ENCODE data around the gene LHX5.

The LHX5 gene

DNA sequence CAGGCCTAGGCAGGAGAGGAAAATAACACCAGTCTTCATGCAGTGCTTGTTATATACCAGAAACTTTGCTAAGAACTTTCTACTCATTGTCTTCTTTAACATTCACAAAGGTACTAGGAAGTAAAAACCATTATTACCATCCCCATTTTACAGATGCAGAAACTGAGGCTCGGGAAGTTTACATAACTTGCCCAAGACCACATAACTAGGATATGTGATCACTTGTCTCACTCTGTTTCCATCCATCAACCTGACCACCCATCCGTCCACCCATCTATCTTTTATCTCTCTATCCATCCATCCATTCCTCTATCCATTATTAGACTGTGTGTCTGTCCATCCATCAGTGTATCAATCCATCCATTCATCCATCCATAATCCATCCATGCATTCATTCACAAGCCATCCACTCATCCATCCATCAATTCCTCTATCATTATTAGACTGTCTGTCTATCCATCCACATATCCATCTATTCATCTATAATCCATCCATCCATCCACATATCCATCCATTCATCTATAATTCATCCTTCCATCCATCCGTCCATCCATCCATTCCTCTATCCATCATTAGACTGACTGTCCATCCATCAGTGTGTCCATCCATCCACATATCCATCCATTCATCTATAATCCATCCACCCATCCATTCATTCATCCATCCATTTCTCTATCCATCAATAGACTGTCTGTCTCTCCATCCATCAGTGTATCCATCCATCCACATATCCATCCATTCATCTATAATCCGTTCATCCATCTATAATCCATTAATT is 33.0 kb downstream of the LHX5 start:
- DNase-seq: no peak

DNA sequence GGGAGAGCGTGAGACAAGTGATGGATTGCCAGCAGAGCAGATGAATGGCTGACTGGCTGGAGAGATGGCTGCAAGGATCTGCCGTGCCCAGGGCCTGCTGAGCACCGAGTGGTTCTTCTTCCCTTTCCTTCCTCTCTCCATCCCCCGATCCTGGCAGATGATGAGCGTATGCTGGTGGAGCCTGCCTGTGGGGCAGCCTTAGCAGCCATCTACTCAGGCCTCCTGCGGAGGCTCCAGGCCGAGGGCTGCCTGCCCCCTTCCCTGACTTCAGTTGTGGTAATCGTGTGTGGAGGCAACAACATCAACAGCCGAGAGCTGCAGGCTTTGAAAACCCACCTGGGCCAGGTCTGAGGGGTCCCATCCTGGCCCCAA is 34.0 kb downstream of the LHX5 start:
- DNase-seq: no peak

DNA sequence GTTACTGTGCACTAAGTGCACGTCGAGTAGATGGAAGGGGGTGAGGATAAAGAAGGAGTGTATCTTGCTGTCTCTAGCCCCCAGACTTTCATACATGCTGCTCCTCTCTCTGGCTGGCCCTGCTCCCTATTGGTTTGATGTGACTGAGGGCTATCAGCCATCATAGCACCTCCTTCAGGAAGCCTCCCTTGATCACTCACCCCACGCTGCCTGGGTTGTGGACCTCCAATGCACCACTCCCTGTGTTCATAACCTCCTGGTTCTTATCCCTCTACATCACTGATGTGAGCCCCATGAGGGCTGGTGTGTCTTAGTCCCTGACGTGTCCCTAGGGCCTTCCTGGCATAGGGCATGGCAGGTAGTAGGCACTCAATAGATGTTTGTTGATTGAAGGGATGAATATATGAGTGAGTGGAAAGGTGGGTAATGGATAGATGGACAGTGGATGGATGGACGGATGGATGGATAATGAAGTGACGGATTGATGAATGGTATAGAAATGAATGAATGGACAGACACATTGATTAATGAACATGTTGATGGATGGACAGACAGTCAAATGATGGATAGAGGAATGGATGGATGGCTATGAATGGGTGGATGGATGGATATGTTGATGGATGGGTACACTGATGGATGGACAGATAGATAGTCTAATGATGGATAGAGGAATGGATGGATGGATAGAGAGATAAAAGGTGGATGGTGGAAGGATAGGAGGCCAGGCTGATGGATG is 34.5 kb downstream of the LHX5 start:
- no peak for DNase-seq

DNA sequence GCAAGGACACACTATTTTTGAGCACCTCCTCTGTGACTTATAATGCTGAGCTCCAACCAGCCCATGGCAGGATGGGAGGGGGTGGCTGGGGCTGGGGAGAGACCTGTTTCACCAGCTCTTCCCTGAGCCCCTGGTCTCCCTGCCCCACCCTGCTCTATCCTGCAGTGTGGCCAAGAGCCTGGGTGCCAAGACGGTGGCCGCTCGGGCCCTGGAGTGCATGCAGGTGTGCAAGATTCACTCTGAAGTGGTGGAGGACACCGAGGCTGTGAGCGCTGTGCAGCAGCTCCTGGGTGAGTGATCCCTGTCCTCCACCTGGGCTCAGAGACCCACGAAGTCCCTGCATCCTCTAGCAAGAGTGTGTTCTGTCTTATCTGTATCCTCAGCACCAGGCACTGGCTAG is 35.1 kb downstream of the LHX5 start:
- DNase-seq: no peak

DNA sequence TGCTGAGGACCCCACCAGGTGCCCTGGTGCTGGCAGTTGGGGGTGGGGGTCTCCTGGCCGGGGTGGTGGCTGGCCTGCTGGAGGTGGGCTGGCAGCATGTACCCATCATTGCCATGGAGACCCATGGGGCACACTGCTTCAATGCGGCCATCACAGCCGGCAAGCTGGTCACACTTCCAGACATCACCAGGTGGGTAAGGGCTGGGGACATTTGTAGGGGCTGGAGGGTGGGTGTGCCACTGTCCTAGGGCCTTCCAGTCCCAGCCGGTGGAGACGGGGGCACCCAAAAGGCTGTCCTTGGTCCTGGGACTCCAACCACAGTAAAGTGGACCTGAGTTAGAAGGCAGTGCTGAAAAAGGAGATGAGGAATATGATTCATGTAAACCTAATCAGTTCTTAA is 36.3 kb downstream of the LHX5 start:
- no peak for DNase-seq

GRCh38 chr12:113432986-113433385 is 38.7 kb downstream of the LHX5 start:
- DNase-seq: no peak

GRCh38 chr12:113428482-113428881 is 43.2 kb downstream of the LHX5 start:
- DNase-seq: no peak

DNA sequence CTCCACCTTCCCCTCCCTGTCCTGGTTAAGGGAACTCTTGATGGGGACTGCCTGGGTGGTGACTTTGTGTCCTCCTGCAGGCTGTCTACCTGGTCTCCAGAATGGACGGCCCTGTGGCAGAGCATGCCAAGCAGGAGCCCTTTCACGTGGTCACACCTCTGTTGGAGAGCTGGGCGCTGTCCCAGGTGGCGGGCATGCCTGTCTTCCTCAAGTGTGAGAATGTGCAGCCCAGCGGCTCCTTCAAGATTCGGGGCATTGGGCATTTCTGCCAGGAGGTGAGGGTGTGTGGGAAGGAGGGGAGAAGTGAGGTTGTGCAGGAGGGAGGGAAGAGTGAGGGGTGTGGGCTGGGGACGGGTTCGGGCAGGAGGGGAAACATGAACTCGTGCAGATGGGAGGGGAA is 43.8 kb downstream of the LHX5 start:
- DNase-seq: no peak

DNA sequence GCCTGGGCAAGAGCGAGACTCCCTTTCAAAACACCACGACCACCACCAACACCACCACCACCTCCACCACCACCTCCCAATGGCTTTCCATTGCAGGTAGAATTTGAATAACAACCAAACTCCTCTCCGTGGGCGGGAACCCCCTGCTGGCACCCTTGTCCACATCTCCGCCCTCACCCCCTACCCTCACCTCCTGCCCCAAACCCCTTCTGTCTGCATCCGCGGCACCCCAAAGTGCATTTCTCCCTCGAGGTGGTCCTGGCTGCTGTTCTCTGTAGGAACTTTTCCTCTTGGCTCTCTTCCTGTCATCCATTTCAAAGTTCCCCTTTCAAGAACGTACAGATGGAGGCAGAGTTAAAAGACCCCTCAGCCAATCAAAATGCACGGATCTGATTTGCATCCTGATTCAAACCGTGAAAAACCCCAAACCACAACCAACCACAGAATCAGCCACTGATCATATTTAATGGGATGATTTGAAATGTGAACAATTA is 45.7 kb downstream of the LHX5 start:
- no peak for DNase-seq

GRCh38 chr12:113424915-113425823 is 46.5 kb downstream of the LHX5 start:
- DNase-seq: peak; percentile 43

GRCh38 chr12:113424456-113424855 is 47.2 kb downstream of the LHX5 start:
- no peak for DNase-seq

- no peak for DNase-seq
Measured at GRCh38 chr12:113422886-113423669, 48.6 kb downstream of the LHX5 start.

DNA sequence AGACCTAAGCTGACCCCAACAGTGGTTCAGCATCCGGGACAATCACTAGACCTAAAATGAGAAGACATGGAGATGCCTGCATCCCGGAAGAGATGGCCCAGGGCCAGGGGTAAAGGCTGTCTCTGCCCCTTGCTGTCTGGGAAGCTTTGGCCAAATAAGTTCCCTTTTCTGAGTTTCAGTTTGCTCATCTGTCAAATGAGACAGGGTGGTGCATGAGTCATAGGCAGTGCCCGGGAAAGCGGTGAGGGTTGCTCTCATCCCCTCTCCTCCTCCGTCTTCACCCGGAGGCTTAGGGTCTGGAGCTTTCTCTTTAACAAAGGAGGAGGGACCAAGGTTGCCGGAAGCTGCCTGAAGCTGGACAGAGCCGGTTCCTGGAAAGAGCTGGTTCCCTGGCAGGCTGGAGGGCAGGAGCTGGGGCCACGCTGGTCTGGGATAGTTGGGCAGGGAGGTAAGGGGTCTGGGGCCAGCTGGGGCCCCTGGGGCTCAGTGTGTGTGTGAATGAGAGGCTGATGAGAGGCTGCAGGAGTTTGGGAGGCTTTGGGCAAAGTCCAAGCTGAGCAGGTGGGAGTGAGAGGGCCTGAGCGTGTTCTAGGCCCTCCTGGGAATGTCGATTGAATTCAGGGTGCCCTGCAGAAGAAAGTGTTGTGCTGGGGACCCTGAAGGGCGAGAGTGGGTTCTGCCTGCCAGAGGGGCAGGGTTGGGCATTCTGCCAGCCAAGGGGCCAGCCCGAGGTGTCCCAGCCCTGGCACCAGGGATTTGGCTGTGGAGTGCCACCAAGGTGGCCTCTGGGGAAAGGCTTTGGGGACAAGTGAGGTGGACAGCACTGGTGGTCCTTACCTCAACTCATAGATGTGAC is 49.4 kb downstream of the LHX5 start, which contains the start of gene SDSL:
TSS of gene SDSL (plus strand) at position 351 of the 856 bp plus-strand sequence. CDS start 5,603 bp downstream, outside the sequence.
- peak; percentile 81 for DNase-seq

- DNase-seq: no peak
Measured at GRCh38 chr12:113420996-113421595, 50.6 kb downstream of the LHX5 start.

DNA sequence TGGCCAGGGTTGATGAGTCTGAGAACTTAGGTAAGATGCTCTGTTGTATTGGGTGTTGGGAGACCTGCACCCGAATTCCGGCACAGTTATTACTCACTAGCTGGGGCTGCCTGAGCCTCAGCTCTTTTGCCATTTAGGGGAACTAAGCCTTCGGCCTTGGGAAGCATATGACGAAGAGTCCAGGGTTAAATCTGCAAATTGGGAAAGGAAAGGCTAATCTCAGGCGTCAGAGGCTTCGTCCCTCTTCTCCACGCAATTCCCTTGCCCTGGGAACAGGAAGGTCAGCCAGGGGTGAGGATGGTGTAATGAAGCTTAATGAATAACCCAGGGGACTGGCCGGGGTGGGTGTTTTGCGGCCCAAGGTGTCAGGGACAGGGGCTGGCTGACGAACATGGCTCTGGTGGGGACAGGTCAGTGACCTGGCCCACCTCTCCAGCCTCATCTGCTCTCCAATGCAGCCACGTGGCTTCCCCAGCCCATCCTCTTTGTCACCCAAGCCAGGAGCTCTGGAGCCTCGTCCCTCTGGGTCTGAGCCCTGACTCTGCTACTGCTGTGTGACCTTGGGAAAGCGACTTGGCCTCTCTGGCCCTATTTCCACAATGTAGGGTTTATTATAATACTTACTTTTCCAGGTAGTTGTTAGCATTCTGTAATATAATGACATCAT is 53.3 kb downstream of the LHX5 start:
- no peak for DNase-seq

- DNase-seq: peak; percentile 70
Measured at GRCh38 chr12:113416091-113416754, 55.4 kb downstream of the LHX5 start.

- DNase-seq: no peak
Measured at GRCh38 chr12:113414519-113415038, 57.1 kb downstream of the LHX5 start.

DNA sequence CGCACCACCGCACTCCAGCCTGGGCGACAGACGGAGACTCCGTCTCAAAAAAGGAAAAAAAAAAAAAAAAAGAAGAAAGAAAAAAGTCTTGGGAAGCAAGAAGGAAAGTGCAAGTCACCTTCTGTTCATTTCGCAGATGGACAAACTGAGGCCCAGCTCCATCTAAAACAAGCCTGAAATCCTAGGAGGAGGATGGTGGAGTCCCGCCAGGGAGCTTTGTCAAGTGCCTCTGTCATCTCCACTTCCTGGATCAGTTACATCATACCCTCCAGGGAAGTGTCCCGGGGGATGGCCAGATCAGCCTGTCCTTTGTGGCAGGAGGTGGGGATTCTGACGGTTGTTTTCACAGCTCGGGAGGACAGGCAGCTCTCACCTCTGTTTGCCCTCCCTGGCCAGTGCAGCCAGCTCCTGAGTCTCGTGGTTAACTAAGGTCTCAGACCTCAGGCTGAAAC is 58.2 kb downstream of the LHX5 start:
- DNase-seq: no peak

Measured in CD4-positive, alpha-beta T cell treated with Interleukin-15 for 1 hour (primary cell).